K562 (cell line): ENCODE results near the gene NLGN2. TPM values are rescaled to one million over a fixed set of nuclear protein-coding genes. Genes with fewer than 3 reads are reported as not detected.

ENCODE experiments used
- BCOR ChIP-seq: fragments of 450-650 bp; IDR thresholded peaks from 2 replicates; pipeline ENCODE4 v1.6.1; 2016
- DNMT1 ChIP-seq: fragments of 450-650 bp; IDR thresholded peaks from 2 replicates; pipeline ENCODE4 v1.6.1; 2016; ENCODE audit warnings: antibody characterized with exemption, mild to moderate bottlenecking
- EZH2 ChIP-seq: IDR thresholded peaks from 2 replicates; pipeline ENCODE4 v1.6.1; 2012; ENCODE audit warnings: low read depth, mild to moderate bottlenecking, inconsistent platforms, low read length, borderline replicate concordance
- FOS ChIP-seq: IDR thresholded peaks from 3 replicates; pipeline ENCODE4 v1.6.1; 2011; ENCODE audit not compliant: insufficient read length; ENCODE audit errors: extremely low read depth
- HBP1 ChIP-seq: fragments of 450-650 bp; formaldehyde crosslinking; IDR thresholded peaks from 2 replicates; pipeline ENCODE4 v1.4.0; 2022; ENCODE audit warnings: missing genetic modification characterization
- HDAC2 ChIP-seq: fragments of 450-650 bp; IDR thresholded peaks from 2 replicates; pipeline ENCODE4 v1.6.1; 2016; ENCODE audit warnings: mild to moderate bottlenecking
- LARP7 ChIP-seq: fragments of 450-650 bp; IDR thresholded peaks from 2 replicates; pipeline ENCODE4 v1.6.1; 2016
- NCOA2 ChIP-seq, 2 experiments: fragments of 450-650 bp; IDR thresholded peaks; 2 replicates each; pipeline ENCODE4 v1.6.1; 2018; ENCODE audit warnings: mild to moderate bottlenecking in 2 of 2, moderate library complexity in 1 of 2; ENCODE audit not compliant: partially characterized antibody in 2 of 2
- PHB2 ChIP-seq: fragments of 450-650 bp; IDR thresholded peaks from 2 replicates; pipeline ENCODE4 v1.6.1; 2017; ENCODE audit warnings: low read depth
- RBM39 ChIP-seq: fragments of 200-400 bp; formaldehyde crosslinking; optimal IDR thresholded peaks from 2 replicates; pipeline ENCODE3; 2018; ENCODE audit warnings: low read depth, low read length
- SIN3B ChIP-seq: fragments of 450-650 bp; IDR thresholded peaks from 2 replicates; pipeline ENCODE4 v1.6.1; 2017; ENCODE audit warnings: low read depth, mild to moderate bottlenecking, moderate library complexity
- SRF ChIP-seq, 2 experiments: fragments of 250-450, 450-650 bp in 1 of 2; sonication (Bioruptor Pico) in 1 of 2; sonication (generic) in 1 of 2; formaldehyde crosslinking; IDR thresholded peaks; 2 replicates each; pipeline versions ENCODE4 v1.5.0 to v1.5.1; 2020 to 2022; ENCODE audit warnings: mild to moderate bottlenecking in 1 of 2, missing genetic modification reagents in 1 of 2
- STAG1 ChIP-seq: sonication (generic); formaldehyde crosslinking; IDR thresholded peaks from 2 replicates; pipeline ENCODE4 v1.5.0; 2020; ENCODE audit warnings: missing genetic modification reagents, borderline replicate concordance
- TFAP4 ChIP-seq: sonication (generic); formaldehyde crosslinking; IDR thresholded peaks from 2 replicates; pipeline ENCODE4 v1.8.0; 2022; ENCODE audit warnings: missing genetic modification reagents, mild to moderate bottlenecking, moderate library complexity, borderline replicate concordance
- TFE3 ChIP-seq: fragments of 450-650 bp; formaldehyde crosslinking; IDR thresholded peaks from 2 replicates; pipeline ENCODE4 v1.4.0; 2020; ENCODE audit warnings: mild to moderate bottlenecking, mixed read lengths
- TRIM28 ChIP-seq: fragments of 450-650 bp; IDR thresholded peaks from 2 replicates; pipeline ENCODE4 v1.6.1; 2017
- ZFP1 ChIP-seq: fragments of 450-650 bp; formaldehyde crosslinking; IDR thresholded peaks from 2 replicates; pipeline ENCODE4 v1.4.0; 2020; ENCODE audit warnings: mild to moderate bottlenecking, mixed read lengths
- ZNF354B ChIP-seq: fragments of 250-450 bp; sonication (Bioruptor Pico); IDR thresholded peaks from 2 replicates; pipeline ENCODE4 v1.4.0; 2020
- ZZZ3 ChIP-seq: fragments of 450-650 bp; IDR thresholded peaks from 2 replicates; pipeline ENCODE4 v1.6.1; 2016; ENCODE audit warnings: antibody characterized with exemption, mild to moderate bottlenecking, moderate library complexity
- polyA plus RNA-seq, 8 experiments: library from polyadenylated mRNA; depleted of rRNA in 4 of 8; stranded (reverse) in 5 of 8; unstranded in 3 of 8; fragments of >200 nt; fragmentation: Nextera tagmentation in 2 of 8; fragmentation: Illumina TruSeq in 1 of 8; extraction: Ambion mirVana in 2 of 8; extraction: Trizol in 1 of 8; gene quantifications; 2 replicates each; pipeline versions ENCODE4 v1.2.1 to v1.2.3, GENCODE V29; 2011 to 2014; ENCODE audit warnings: inconsistent platforms in 1 of 8, missing spikeins in 1 of 8
- total RNA-seq, 7 experiments: library from RNA; depleted of rRNA in 6 of 7; stranded (reverse); fragments of >200 nt in 6 of 7; fragmentation: Illumina TruSeq in 2 of 7; extraction: Trizol in 2 of 7; gene quantifications; 2 replicates each; pipeline versions ENCODE4 v1.2.1 to v1.2.3, GENCODE V29; 2011 to 2021; ENCODE audit warnings: low replicate concordance in 1 of 7
- TF ChIP-seq, protein P1 (sequence below), 2 experiments: fragments of 200-800 bp in 1 of 2; sonication (Bioruptor generic) in 1 of 2; sonication (generic) in 1 of 2; formaldehyde crosslinking in 1 of 2; IDR thresholded peaks in 1 of 2; conservative IDR thresholded peaks in 1 of 2; 2 replicates each; pipeline versions ENCODE4 v1.5.0 to v1.6.1; 2016 to 2020; ENCODE audit warnings: missing compliant biosample characterization in 1 of 2, missing genetic modification characterization in 1 of 2, missing genetic modification reagents in 1 of 2
- TF ChIP-seq, protein P2 (sequence below), 2 experiments: fragments of 250-450 bp in 1 of 2; fragments of 450-650 bp in 1 of 2; sonication (Bioruptor Pico) in 1 of 2; IDR thresholded peaks; 2 replicates each; pipeline versions ENCODE4 v1.6.1 to v1.8.0; 2016 to 2021; ENCODE audit warnings: mild to moderate bottlenecking in 2 of 2, moderate library complexity in 2 of 2, missing compliant biosample characterization in 1 of 2, missing genetic modification characterization in 1 of 2

NLGN2 gene
- total and polyA plus RNA-seq, 9 of the 15 experiments (the other 6 are each of a cell fraction or from before 2014, with no cell fraction given): 0.11 to 7.8 (median 0.77) TPM

DNA sequence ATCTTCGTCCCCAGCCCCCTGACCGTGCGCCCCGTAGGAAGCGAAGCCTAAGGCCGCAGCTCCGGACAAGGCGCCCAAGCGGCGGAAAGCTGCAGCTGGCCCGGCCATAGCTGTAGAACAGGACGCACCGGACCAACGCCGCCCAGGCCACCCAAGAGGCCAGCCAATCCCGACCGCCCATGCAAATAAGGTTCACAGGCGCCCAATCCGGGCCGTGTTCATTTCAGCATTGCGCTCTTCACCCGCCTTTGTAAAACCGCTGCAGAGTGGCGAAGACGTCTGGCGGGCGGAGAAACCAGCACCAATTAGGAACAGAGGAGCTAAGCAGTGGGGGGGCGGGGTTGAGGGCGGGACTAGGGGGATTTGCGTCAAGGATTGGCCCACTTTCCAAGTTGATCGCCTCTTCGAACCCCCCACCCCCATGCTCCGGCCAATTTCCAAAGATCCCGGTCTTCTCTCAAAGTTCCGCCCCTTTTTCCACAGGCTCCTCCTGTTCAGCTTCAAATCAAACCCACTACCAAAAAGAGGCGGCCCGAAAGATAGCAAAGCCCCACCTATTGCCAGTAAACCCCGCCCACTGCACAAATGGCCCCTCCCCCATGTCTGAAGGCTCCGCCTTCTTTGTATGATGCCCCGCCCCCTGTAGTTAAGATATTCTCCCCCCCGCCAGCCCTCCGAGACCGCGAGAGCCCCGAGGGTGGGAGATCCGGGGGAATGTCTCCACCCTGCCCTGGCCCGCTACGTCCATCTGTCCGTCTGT lies 3.5 kb upstream of the NLGN2 start, which contains the start of gene TMEM256 (continued):
- TF ChIP-seq HBP1 (CRISPR knock-in tag) (no peak), PHB2 (no peak), FOS (peak; percentile 81), BCOR (no peak), SIN3B (peak; percentile 87), LARP7 (no peak), RBM39 (no peak), DNMT1 (no peak), EZH2 (no peak), ZNF354B (no peak), TFE3 (no peak), TRIM28 (no peak), ZZZ3 (no peak), SRF (CRISPR knock-in tag; IDR thresholded peaks at IDR 0.05) (peak in 1 of 2 experiments; percentile 27; a peak in 1 of 4 replicates), TFAP4 (CRISPR knock-in tag) (peak; percentile 95), ZFP1 (no peak), NCOA2 (IDR thresholded peaks at IDR 0.05; ENCODE audit: partially characterized antibody in 2 of 2) (no peak), STAG1 (CRISPR knock-in tag) (no peak), HDAC2 (peak; percentile 51; the same call in 1 of the 2 replicates)
- TF ChIP-seq, protein P1, sequence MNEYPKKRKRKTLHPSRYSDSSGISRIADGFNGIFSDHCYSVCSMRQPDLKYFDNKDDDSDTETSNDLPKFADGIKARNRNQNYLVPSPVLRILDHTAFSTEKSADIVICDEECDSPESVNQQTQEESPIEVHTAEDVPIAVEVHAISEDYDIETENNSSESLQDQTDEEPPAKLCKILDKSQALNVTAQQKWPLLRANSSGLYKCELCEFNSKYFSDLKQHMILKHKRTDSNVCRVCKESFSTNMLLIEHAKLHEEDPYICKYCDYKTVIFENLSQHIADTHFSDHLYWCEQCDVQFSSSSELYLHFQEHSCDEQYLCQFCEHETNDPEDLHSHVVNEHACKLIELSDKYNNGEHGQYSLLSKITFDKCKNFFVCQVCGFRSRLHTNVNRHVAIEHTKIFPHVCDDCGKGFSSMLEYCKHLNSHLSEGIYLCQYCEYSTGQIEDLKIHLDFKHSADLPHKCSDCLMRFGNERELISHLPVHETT (CRISPR knock-in tag; conservative IDR thresholded peaks at IDR 0.05 in 1 of 2, IDR thresholded peaks at IDR 0.05 in 1 of 2): peak in 1 of 2 experiments; percentile 46; a peak in 1 of 4 replicates
- TF ChIP-seq, protein P2, sequence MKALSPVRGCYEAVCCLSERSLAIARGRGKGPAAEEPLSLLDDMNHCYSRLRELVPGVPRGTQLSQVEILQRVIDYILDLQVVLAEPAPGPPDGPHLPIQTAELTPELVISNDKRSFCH (CRISPR knock-in tag; IDR thresholded peaks at IDR 0.05): no peak
- TF ChIP-seq, protein P2 (tag; IDR thresholded peaks at IDR 0.05): no peak
